Panc1 (cell line): ENCODE measurements around the gene MSANTD2. TPM values are rescaled to one million over a fixed set of nuclear protein-coding genes. Genes with fewer than 3 reads are reported as not detected.

Source experiments
- ATAC-seq: fragments of 200-7000 bp; cut with Tn5 transposase; 2 replicates; pipeline ENCODE4 v1.9.1; 2020; ENCODE audit warnings: mild to moderate bottlenecking, moderate library complexity
- BruUV-seq: library from RNA; stranded (reverse); fragments of 400-500 nt; replicated peaks from 2 replicates; lab custom pipeline; 2021; lab: Mats Ljungman, UMichigan
- CTCF ChIA-PET: fragments of 300-600 bp; sonication (Branson Sonifier 250); formaldehyde crosslinking; loops from one replicate; lab custom pipeline; 2022; ENCODE audit warnings: antibody characterized with exemption; lab: Charles Lee
- POLR2A ChIA-PET: fragments of 300-600 bp; sonication (Branson Sonifier 250); formaldehyde crosslinking; loops from one replicate; lab custom pipeline; 2022; ENCODE audit warnings: antibody characterized with exemption; lab: Charles Lee
- DNase-seq: peaks from one replicate; pipeline ENCODE4 v3.0.0-alpha.2; 2010; ENCODE audit warnings: low read depth, low spot score
- H3K27ac ChIP-seq: 2 replicates; pipeline ENCODE4 v1.5.1; 2011; ENCODE audit warnings: mild to moderate bottlenecking, low read length, inconsistent platforms
- H3K27me3 ChIP-seq: fragments of 200-500 bp; sonication (Bioruptor generic); 2 replicates; pipeline ENCODE4 v1.6.0; 2014; ENCODE audit warnings: low read length, inconsistent platforms; ENCODE audit not compliant: control insufficient read depth, insufficient read depth
- H3K36me3 ChIP-seq: fragments of 200-500 bp; sonication (Bioruptor generic); 2 replicates; pipeline ENCODE4 v1.5.1; 2014; ENCODE audit warnings: inconsistent platforms, mild to moderate bottlenecking, low read length, moderate library complexity; ENCODE audit not compliant: control insufficient read depth, insufficient read depth
- H3K4me1 ChIP-seq: 2 replicates; pipeline ENCODE4 v1.5.1; 2011; ENCODE audit warnings: inconsistent platforms, mild to moderate bottlenecking, low read length, moderate library complexity; ENCODE audit not compliant: control insufficient read depth, insufficient read depth
- H3K4me3 ChIP-seq, 2 experiments: 2 replicates each; pipeline ENCODE4 v1.5.1; 2011 to 2012; ENCODE audit warnings: low read depth in 2 of 2, low read length in 2 of 2, mild to moderate bottlenecking in 2 of 2, inconsistent platforms in 1 of 2, moderate library complexity in 1 of 2
- H3K9me3 ChIP-seq: fragments of 200-500 bp; sonication (Bioruptor generic); 2 replicates; pipeline ENCODE4 v1.5.1; 2014; ENCODE audit warnings: low read depth, mild to moderate bottlenecking, inconsistent platforms, low read length, moderate library complexity; ENCODE audit not compliant: control insufficient read depth, insufficient read depth
- CTCF ChIP-seq: fragments of 450-650 bp; IDR thresholded peaks from 2 replicates; pipeline ENCODE4 v1.5.1; 2017; ENCODE audit warnings: mild to moderate bottlenecking
- POLR2AphosphoS5 ChIP-seq: IDR thresholded peaks from 2 replicates; pipeline ENCODE4 v1.6.1; 2012; ENCODE audit warnings: mild to moderate bottlenecking, low read depth, low read length, moderate library complexity
- SIN3A ChIP-seq: IDR thresholded peaks from 2 replicates; pipeline ENCODE4 v1.6.1; 2012; ENCODE audit warnings: low read depth, mild to moderate bottlenecking, low read length, moderate library complexity, borderline replicate concordance; ENCODE audit not compliant: insufficient read depth
- TCF7L2 ChIP-seq: IDR thresholded peaks from 2 replicates; pipeline ENCODE4 v1.6.1; 2011; ENCODE audit warnings: mild to moderate bottlenecking, low read depth, low read length, inconsistent platforms
- in situ Hi-C: cut with HindIII; loops from 2 replicates; pipeline ENCODE4 v1.10.0; 2016; ENCODE audit warnings: low sequenced_read_pairs, low pct_unique_long_range_greater_than_20kb
- intact Hi-C: fragments of 100-400 bp; cut with micrococcal nuclease; formaldehyde crosslinking; loops from one replicate; pipeline ENCODE4 v1.10.0; 2022; ENCODE audit not compliant: unreplicated experiment
- total RNA-seq: library from RNA; stranded (reverse); gene quantifications from one replicate; pipeline ENCODE4 v1.2.1, GENCODE V29; 2021; ENCODE audit not compliant: unreplicated experiment
- TF ChIP-seq, protein P1 (sequence below), 2 experiments: IDR thresholded peaks; 2 replicates each; pipeline ENCODE4 v1.6.1; 2011 to 2012; ENCODE audit warnings: low read depth in 2 of 2, control low read depth in 1 of 2, low read length in 1 of 2, mild to moderate bottlenecking in 1 of 2, moderate library complexity in 1 of 2; ENCODE audit not compliant: insufficient read depth in 1 of 2

MSANTD2 gene
- total RNA-seq, 1 experiment from 2014 or later, result 20.5 TPM

- DNase-seq (no peak), ATAC-seq (no peak)
- Histone ChIP-seq H3K27me3 (peaks cover 41% of the 10 kb centered on the region), H3K36me3 (no peaks in the 10 kb centered on the region), H3K27ac (no peak overlapping the region), H3K4me1 (peaks cover 9% of the 10 kb centered on the region), H3K9me3 (no peaks in the 10 kb centered on the region), H3K4me3 (no peak overlapping the region)
- in situ Hi-C loops (no loop called here), intact Hi-C loops (no loop called here)
- no peak for TF ChIP-seq SIN3A
- TF ChIP-seq TCF7L2, result no peak
- TF ChIP-seq, protein P1, sequence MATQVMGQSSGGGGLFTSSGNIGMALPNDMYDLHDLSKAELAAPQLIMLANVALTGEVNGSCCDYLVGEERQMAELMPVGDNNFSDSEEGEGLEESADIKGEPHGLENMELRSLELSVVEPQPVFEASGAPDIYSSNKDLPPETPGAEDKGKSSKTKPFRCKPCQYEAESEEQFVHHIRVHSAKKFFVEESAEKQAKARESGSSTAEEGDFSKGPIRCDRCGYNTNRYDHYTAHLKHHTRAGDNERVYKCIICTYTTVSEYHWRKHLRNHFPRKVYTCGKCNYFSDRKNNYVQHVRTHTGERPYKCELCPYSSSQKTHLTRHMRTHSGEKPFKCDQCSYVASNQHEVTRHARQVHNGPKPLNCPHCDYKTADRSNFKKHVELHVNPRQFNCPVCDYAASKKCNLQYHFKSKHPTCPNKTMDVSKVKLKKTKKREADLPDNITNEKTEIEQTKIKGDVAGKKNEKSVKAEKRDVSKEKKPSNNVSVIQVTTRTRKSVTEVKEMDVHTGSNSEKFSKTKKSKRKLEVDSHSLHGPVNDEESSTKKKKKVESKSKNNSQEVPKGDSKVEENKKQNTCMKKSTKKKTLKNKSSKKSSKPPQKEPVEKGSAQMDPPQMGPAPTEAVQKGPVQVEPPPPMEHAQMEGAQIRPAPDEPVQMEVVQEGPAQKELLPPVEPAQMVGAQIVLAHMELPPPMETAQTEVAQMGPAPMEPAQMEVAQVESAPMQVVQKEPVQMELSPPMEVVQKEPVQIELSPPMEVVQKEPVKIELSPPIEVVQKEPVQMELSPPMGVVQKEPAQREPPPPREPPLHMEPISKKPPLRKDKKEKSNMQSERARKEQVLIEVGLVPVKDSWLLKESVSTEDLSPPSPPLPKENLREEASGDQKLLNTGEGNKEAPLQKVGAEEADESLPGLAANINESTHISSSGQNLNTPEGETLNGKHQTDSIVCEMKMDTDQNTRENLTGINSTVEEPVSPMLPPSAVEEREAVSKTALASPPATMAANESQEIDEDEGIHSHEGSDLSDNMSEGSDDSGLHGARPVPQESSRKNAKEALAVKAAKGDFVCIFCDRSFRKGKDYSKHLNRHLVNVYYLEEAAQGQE (IDR thresholded peaks at IDR 0.05; ENCODE audit: insufficient read depth in 1 of 2, low read depth in 2 of 2, low read length in 1 of 2), result no peak
- no peak for TF ChIP-seq POLR2AphosphoS5
- TF ChIP-seq CTCF, result no peak
- ChIA-PET CTCF (no interaction called here), POLR2A (no interaction called here)
- BruUV-seq, result no TSS peak
Measured at GRCh38 chr11:124743050-124743449, 57.2 kb downstream of the MSANTD2 start.

GRCh38 chr11:124742555-124742954 lies 57.7 kb downstream of the MSANTD2 start:
- Histone ChIP-seq H3K4me3 (no peak overlapping the region), H3K9me3 (no peaks in the 10 kb centered on the region), H3K27ac (no peak overlapping the region), H3K27me3 (peaks cover 41% of the 10 kb centered on the region), H3K36me3 (no peaks in the 10 kb centered on the region), H3K4me1 (peaks cover 9% of the 10 kb centered on the region)
- intact Hi-C loops (no loop called here), in situ Hi-C loops (no loop called here)
- TF ChIP-seq CTCF (no peak), POLR2AphosphoS5 (no peak), SIN3A (no peak), TCF7L2 (no peak)
- TF ChIP-seq, protein P1 (IDR thresholded peaks at IDR 0.05; ENCODE audit: insufficient read depth in 1 of 2, low read depth in 2 of 2, low read length in 1 of 2), result no peak
- POLR2A ChIA-PET, result no interaction called here
- CTCF ChIA-PET, result no interaction called here
- BruUV-seq, result no TSS peak
- DNase-seq (no peak), ATAC-seq (no peak)
